ENCODE results near the gene MRGPRF.

Gene MRGPRF

GRCh38 chr11:68963779-68964178 is 49.3 kb downstream of the MRGPRF start:
- no peak for DNase-seq (ENCODE audit: low spot score)

- DNase-seq (ENCODE audit: low spot score): no peak
Measured at GRCh38 chr11:68962527-68963250, 50.4 kb downstream of the MRGPRF start.

GRCh38 chr11:68961245-68961644 is 51.8 kb downstream of the MRGPRF start:
- no peak for DNase-seq (ENCODE audit: low spot score)

GRCh38 chr11:68960294-68961071 is 52.6 kb downstream of the MRGPRF start:
- DNase-seq (ENCODE audit: low spot score): no peak

GRCh38 chr11:68959465-68960293 is 53.4 kb downstream of the MRGPRF start:
- no peak for DNase-seq (ENCODE audit: low spot score)

- DNase-seq (ENCODE audit: low spot score): no peak
Measured at GRCh38 chr11:68958211-68958610, 54.8 kb downstream of the MRGPRF start.

- no peak for DNase-seq (ENCODE audit: low spot score)
Measured at GRCh38 chr11:68956547-68957254, 56.3 kb downstream of the MRGPRF start.

GRCh38 chr11:68956142-68956541 is 56.9 kb downstream of the MRGPRF start:
- no peak for DNase-seq (ENCODE audit: low spot score)

GRCh38 chr11:68955607-68955958 is 57.5 kb downstream of the MRGPRF start:
- DNase-seq (ENCODE audit: low spot score): no peak

- no peak for DNase-seq (ENCODE audit: low spot score)
Measured at GRCh38 chr11:68954836-68955606, 58.0 kb downstream of the MRGPRF start.
